Measurements from ENCODE around the gene GPR3. TPM values are rescaled to one million over a fixed set of nuclear protein-coding genes. Genes with fewer than 3 reads are reported as not detected.

The GPR3 gene
- total and polyA plus RNA-seq, 7 donors: 0.12 to 1.3 (median 0.42) TPM; not detected in 2

DNA sequence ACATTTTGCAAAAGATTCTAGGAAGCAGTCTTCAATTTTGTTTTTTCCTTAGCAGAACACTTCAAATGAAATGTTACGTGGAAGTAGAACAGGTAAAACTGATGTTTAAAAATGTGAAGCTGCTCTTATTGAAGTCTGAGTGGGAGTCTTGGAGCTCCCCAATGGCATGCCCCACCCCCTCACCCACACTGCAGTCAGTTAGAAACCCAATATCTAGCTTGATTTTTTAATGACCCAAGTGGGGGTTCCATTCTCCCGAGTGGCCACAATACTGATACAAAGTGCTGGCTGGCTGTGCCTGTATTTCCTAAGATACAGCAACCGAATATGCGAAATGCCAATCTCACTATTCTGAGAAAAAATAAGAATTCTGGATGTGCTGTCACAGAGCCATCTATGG is 31.3 kb downstream of the GPR3 start:
- H3K36me3 ChIP-seq (ENCODE audit: insufficient read depth in 1 of 2, low read depth in 1 of 2): peaks cover 0 to 25% of the 10 kb centered on the region in 2 donors
- no peaks in the 10 kb centered on the region for H3K9me3 ChIP-seq
- intact Hi-C loops (cut with DNase I): no loop called here
- peak overlapping the region; percentile 12 for H3K27ac ChIP-seq
- TF ChIP-seq, protein P1, sequence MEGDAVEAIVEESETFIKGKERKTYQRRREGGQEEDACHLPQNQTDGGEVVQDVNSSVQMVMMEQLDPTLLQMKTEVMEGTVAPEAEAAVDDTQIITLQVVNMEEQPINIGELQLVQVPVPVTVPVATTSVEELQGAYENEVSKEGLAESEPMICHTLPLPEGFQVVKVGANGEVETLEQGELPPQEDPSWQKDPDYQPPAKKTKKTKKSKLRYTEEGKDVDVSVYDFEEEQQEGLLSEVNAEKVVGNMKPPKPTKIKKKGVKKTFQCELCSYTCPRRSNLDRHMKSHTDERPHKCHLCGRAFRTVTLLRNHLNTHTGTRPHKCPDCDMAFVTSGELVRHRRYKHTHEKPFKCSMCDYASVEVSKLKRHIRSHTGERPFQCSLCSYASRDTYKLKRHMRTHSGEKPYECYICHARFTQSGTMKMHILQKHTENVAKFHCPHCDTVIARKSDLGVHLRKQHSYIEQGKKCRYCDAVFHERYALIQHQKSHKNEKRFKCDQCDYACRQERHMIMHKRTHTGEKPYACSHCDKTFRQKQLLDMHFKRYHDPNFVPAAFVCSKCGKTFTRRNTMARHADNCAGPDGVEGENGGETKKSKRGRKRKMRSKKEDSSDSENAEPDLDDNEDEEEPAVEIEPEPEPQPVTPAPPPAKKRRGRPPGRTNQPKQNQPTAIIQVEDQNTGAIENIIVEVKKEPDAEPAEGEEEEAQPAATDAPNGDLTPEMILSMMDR (IDR thresholded peaks at IDR 0.05): no peak
- no peaks in the 10 kb centered on the region for H3K27me3 ChIP-seq (ENCODE audit: insufficient read depth in 3 of 3, low read length in 2 of 3)
- peaks cover 64% of the 10 kb centered on the region for H3K4me1 ChIP-seq
- no peak for DNase-seq
- ATAC-seq: no peak
- H3K4me3 ChIP-seq: no peak overlapping the region
- WGBS, 3 donors: 68 to 83% (median 68%) methylated on average over 4 of the region's 4 CpGs

DNA sequence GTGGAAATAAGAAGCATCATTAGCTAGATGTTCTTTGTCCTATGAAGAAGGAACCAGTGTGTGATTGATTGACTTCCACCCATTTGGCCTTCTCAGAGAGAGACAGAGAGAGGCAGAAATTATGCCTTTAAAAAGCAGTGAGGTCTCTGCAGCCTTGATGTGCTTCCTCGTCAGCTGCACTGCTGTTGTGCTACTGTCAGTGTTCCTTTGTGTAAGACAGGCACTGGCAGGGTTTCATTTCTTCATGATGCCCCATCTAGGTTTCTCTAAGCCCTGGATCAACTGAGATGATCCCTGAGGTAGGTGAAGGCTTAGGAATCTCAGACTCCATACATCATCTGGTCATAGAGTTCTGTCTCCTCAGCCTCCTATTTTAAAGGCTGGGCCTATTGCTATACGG is 34.9 kb downstream of the GPR3 start:
- Histone ChIP-seq H3K27me3 (ENCODE audit: insufficient read depth in 3 of 3, low read length in 2 of 3) (no peaks in the 10 kb centered on the region), H3K4me1 (peaks cover 76% of the 10 kb centered on the region), H3K27ac (peak overlapping the region; percentile 79), H3K4me3 (no peak overlapping the region), H3K36me3 (ENCODE audit: insufficient read depth in 1 of 2, low read depth in 1 of 2) (peaks cover 0 to 22% of the 10 kb centered on the region in 2 donors), H3K9me3 (no peaks in the 10 kb centered on the region)
- TF ChIP-seq, protein P1 (IDR thresholded peaks at IDR 0.05): no peak
- ATAC-seq (no peak), DNase-seq (no peak)
- 47 to 63% (median 57%) methylated on average over 2 of the region's 2 CpGs for whole genome bisulfite sequencing, 3 donors
- intact Hi-C loops (cut with DNase I): loop anchor here in 1 of 2 donors (5.0 kb wide), 1 partner anchor 55 kb away; no protein-coding TSS in a partner anchor

DNA sequence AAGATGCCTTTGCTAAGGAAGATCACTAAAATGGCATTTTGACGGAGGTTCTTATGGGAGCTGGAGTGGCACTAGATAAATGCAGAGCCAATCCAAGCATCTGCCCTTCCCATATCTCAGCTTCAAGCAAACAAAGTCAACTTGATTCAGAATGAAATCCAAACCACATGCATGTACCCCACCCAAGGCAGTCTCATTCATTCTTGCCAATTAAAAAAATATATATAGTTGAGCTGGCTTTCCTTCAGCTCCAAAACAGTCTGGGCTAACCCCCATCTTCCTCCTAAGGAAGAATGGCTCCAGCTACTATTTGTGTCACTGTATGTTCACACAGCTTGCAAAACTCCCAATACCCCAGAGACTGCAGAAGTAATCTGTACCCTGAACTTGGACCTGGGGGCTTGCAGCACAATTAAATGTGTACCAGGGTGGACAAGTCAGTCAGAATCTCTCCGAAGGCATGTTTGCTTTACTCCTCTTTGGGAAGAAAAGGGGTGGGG is 35.4 kb downstream of the GPR3 start:
- H3K4me3 ChIP-seq: no peak overlapping the region
- peaks cover 0 to 22% of the 10 kb centered on the region in 2 donors for H3K36me3 ChIP-seq (ENCODE audit: insufficient read depth in 1 of 2, low read depth in 1 of 2)
- TF ChIP-seq, protein P1 (IDR thresholded peaks at IDR 0.05): no peak
- H3K9me3 ChIP-seq: no peaks in the 10 kb centered on the region
- peak overlapping the region; percentile 79 for H3K27ac ChIP-seq
- ATAC-seq (no peak), DNase-seq (no peak)
- no peaks in the 10 kb centered on the region for H3K27me3 ChIP-seq (ENCODE audit: insufficient read depth in 3 of 3, low read length in 2 of 3)
- peaks cover 72% of the 10 kb centered on the region for H3K4me1 ChIP-seq
- 38 to 55% (median 46%) methylated on average over 2 of the region's 2 CpGs for WGBS, 3 donors
- intact Hi-C loops (cut with DNase I): loop anchor here in 1 of 2 donors (5.0 kb wide), 1 partner anchor 54 kb away; no protein-coding TSS in a partner anchor

DNA sequence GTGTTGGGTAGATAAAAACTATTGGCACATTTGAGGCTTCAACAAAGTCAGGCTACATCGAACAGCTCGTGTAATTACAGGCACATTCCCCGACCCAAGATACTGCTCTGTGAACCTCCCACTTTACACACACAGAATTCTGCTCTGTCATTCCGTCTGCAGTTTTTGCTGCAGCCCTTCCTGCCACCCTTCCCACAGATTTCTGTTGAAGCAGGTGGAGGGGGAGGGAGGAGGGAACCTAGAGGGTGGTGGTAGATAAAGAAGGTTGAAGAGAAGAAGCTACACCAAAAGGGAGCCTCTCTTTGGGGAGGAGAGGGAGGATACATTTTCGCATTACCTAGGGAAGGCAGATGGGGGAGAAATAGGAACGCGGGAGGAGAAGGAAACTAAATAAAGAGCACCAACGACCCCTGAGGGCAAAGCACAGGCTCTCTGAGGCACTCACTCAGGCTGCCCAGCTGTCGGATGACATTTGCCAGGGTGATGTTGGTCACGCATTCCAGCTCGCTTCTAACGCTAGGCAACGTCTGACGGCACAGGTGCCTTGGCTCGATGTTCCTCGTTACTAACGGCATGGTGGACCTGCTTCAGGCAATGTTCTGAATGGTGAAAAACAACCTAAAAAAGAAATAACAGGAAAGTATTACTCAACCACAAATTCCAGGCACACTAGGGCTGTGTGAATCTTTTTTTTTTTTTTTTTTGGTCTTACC is 36.0 kb downstream of the GPR3 start:
- Histone ChIP-seq H3K27ac (peak overlapping the region; percentile 79), H3K4me1 (peaks cover 71% of the 10 kb centered on the region), H3K4me3 (peak overlapping the region; percentile 35), H3K36me3 (ENCODE audit: insufficient read depth in 1 of 2, low read depth in 1 of 2) (peaks cover 0 to 22% of the 10 kb centered on the region in 2 donors), H3K9me3 (no peaks in the 10 kb centered on the region), H3K27me3 (ENCODE audit: insufficient read depth in 3 of 3, low read length in 2 of 3) (no peaks in the 10 kb centered on the region)
- TF ChIP-seq, protein P1 (IDR thresholded peaks at IDR 0.05): no peak
- 5 to 12% (median 9%) methylated on average over 17 of the region's 17 CpGs for WGBS, 3 donors
- peak; percentile 33 to 74 for DNase-seq
- ATAC-seq: peak; percentile 89 to 95 (median 93)
- intact Hi-C loops (cut with DNase I): loop anchor here in 1 of 2 donors (5.0 kb wide), 1 partner anchor 54 kb away; no protein-coding TSS in a partner anchor

Data from psoas muscle (tissue), 8 donors.